C4-2B (cell line): ENCODE results near the gene RPRD1B.

Experiments used
- H3K27ac ChIP-seq: fragments of 450-650 bp; 2 replicates; pipeline ENCODE4 v1.5.1; 2017
- ZFX ChIP-seq: fragments of 450-650 bp; IDR thresholded peaks from 2 replicates; pipeline ENCODE4 v1.6.1; 2017
- TF ChIP-seq, protein P1 (sequence below): fragments of 450-650 bp; conservative IDR thresholded peaks from 2 replicates; pipeline ENCODE4 v1.5.1; 2017; ENCODE audit warnings: mild to moderate bottlenecking

The RPRD1B gene

DNA sequence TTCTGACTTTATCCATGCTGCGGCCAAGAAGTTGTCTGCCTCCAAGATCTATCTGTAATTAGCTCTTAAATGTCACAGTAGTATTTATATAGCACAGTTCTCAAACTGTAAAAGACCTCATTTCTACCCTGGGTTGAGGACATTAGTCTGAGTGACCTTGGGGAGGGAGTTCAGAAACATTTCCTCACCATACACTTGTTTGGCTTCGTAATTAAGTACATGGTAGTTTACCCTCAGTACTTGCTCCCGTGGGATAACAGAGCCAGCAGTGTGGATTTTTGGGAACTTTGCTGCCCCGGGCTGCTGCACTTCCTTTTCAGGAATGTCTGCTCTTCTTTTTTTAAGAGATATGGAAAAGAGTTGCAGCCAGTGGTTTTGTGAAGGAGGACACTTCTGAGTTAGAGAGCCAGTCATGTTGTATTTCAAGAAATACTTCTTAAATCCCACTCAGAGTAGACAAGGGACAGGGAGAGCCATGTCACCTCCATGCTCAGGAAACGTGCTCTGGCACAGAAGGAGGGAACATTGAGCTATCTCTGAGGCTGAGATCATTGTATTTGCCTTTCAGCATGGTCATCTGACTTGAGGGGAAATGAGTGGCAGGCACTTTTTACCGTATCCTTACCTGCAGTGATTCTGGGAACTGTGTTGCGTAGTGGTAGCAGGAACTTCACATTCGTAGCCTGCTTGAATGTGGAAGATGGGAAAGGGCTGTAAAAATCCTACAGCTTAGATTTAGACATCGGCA, 33.6 kb downstream of the RPRD1B start:
- H3K27ac ChIP-seq = no peak overlapping the region; the same call in 1 of the 2 replicates
- TF ChIP-seq ZFX = no peak
- TF ChIP-seq, protein P1, sequence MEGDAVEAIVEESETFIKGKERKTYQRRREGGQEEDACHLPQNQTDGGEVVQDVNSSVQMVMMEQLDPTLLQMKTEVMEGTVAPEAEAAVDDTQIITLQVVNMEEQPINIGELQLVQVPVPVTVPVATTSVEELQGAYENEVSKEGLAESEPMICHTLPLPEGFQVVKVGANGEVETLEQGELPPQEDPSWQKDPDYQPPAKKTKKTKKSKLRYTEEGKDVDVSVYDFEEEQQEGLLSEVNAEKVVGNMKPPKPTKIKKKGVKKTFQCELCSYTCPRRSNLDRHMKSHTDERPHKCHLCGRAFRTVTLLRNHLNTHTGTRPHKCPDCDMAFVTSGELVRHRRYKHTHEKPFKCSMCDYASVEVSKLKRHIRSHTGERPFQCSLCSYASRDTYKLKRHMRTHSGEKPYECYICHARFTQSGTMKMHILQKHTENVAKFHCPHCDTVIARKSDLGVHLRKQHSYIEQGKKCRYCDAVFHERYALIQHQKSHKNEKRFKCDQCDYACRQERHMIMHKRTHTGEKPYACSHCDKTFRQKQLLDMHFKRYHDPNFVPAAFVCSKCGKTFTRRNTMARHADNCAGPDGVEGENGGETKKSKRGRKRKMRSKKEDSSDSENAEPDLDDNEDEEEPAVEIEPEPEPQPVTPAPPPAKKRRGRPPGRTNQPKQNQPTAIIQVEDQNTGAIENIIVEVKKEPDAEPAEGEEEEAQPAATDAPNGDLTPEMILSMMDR = no peak

DNA sequence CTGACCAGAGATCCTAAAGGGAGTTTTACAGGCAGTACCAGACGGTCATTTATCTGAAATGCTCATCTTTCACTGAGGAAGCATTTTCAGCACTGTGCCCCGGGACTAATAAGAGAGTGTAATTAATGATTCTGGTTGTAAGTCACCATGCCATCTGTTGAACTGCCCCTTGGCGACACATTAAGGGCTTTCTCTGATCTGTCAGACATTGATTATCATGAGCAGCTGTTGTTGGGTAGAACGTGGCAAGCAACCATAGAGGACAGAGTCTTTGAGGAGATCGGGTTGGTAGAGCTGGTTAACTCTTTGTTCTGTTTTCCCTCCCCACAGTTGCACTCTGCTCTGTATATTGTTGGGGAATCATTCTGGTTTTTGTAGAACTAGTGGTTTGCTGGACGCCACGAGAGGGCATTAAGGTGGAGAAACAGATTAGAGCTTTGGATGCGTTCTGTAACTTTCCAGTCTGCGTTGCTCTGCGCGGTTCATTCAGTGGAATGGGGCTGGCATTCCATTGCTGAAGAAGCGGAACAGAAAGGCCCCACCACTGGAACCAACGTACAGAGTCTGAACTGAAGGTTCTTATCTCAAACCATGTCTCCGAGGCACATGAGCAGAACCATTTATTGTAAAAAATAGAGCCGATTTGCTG, 34.3 kb downstream of the RPRD1B start:
- TF ChIP-seq, protein P1 = no peak
- no peak for TF ChIP-seq ZFX
- no peak overlapping the region; the same call in 1 of the 2 replicates for H3K27ac ChIP-seq

DNA sequence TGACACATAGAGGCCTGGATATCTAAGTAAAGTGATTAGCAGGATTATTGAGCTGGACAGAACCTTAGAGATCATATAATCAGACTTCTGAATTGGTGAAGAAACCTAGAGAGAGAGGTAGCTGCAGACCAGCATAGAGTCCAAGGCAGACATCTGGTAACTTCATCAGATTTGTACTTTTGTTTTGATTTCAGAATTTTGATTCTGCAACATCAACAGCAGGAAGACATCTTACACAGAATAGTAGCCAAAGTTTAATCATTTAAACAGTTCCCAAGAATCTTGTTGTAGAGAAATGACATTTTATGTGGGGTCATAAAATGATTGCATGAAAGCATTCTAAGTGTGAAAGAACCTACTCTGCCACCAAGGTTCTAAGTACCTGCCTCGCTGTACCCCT, 39.4 kb downstream of the RPRD1B start:
- TF ChIP-seq, protein P1 = no peak
- TF ChIP-seq ZFX = no peak
- no peak overlapping the region for H3K27ac ChIP-seq

DNA sequence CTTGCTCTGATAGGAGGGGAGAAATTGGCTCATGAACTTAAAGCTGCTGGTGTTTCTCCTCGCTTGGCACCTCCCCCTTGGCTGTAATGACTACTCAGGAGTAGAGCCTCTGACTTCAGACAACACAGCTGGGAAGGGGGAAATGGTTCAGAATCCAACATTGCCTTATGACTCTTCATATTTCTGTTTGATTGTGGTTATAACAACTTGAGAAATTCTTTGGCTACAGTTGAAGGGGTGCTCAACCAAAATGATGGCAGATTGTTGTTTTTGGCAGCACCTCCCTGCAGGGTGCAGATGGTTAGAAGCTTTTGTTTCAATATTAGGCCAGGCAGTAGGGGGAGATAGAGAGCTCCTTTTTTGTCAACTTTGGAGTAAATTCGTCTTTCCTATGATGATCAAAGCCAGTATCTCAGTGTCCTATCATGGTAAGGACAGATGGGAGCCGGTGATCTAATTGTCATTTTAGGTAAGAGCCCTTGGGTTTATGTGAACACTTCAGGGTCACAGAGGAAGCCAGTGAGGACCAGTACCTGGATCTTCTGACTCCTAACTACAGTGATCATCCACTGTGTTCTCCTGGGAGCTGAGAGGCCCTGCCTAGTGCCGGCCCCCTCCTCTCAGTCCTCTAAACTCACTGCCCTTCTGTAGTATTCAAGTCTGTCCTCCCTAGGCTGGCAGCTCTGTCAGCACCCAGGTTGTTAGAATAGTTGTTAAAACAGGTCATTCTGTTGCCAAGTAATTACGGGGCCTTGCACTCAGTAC, 39.9 kb downstream of the RPRD1B start:
- TF ChIP-seq, protein P1 = peak; percentile 84
- no peak for TF ChIP-seq ZFX

DNA sequence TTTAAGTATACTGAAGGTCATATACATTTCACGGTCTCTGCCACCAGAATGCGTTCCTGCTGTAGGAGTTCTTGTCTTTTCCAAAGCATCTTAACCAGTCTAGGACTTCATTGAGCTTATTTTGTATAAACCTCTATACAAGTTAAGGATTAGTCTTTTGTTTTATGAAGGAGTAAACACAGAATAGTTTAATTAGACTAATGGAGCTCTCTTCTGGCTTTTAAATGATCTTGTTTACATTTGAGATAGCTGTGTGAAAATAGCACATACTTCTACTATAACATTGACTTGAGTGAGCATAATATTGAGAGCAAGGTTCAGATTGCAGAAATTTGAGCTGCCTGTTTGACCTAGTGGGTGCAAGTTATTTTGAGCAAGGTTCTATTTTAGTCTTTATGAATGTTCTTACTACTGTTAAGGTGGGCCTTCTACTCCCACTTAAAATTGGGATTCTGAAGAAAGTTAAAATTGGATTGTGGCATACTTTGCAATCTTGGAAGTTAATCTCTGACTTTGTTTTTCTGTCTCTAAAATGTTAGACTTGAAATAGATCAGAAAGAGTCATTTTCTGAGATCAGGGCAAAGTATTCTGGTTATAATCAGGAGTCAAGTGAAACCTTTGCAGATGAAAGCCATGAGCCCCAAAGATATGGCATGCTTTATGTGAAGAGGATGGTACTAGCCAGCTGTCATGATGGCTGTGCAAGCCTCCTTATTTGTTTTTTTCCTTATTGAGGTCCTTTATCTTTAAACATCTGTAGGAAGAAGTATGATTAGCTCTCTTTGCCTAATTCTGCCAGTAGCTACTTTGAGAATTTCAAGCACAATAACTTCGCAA, 41.8 kb downstream of the RPRD1B start:
- TF ChIP-seq, protein P1 = no peak
- TF ChIP-seq ZFX = no peak
- H3K27ac ChIP-seq = no peak overlapping the region

More for the DNA sequence above, 39.9 kb downstream of the RPRD1B start:
- no peak overlapping the region for H3K27ac ChIP-seq

DNA sequence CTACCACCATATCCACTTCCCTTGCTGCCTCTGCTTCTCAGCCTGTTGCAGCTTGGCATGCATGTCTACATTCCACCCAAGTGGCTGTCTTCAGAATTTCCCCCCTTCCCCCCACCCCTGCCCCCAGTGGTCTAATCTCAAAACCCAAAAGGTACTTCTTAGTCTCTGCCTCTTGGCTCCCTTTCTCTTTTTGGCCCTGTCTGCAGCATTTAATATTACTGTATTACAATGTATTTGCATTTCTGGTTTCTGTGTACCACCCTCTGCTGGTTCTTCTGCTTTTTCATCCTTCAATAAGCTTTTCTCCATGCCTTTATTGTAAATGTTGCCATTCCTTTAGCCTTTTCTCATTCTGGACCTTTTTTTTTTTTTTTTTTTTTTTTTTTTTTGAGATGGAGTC, 43.0 kb downstream of the RPRD1B start:
- TF ChIP-seq, protein P1 = no peak
- no peak for TF ChIP-seq ZFX
- H3K27ac ChIP-seq = no peak overlapping the region
